ENCODE measurements around the gene IFITM5.

IFITM5 gene

GRCh38 chr11:313787-314553 is 14.6 kb upstream of the IFITM5 start, which contains the start of gene IFITM1:
Gene IFITM1, plus strand, starts transcription at chr11:314040. Its CDS starts 131 bp downstream, at chr11:314171.
- TF ChIP-seq POLR2AphosphoS5 (IDR thresholded peaks at IDR 0.05; ENCODE audit: low read depth, low read length) (peak; percentile 50; the same call in 1 of the 2 replicates), FOXP2 (optimal IDR thresholded peaks at IDR 0.05; ENCODE audit: borderline replicate concordance, extremely low read depth, extremely low read length, insufficient read depth) (no peak), SIN3A (IDR thresholded peaks at IDR 0.05; ENCODE audit: borderline replicate concordance, insufficient read depth, low read length) (no peak), TAF1 (IDR thresholded peaks at IDR 0.05; ENCODE audit: borderline replicate concordance, insufficient read depth, low read length) (no peak), REST (IDR thresholded peaks at IDR 0.05; ENCODE audit: insufficient read depth in 1 of 2, low read depth in 2 of 2, low read length in 2 of 2) (no peak)

- no peak for TF ChIP-seq FOXP2 (optimal IDR thresholded peaks at IDR 0.05; ENCODE audit: borderline replicate concordance, extremely low read depth, extremely low read length, insufficient read depth)
- TF ChIP-seq SIN3A (IDR thresholded peaks at IDR 0.05; ENCODE audit: borderline replicate concordance, insufficient read depth, low read length): no peak
- no peak for TF ChIP-seq REST (IDR thresholded peaks at IDR 0.05; ENCODE audit: insufficient read depth in 1 of 2, low read depth in 2 of 2, low read length in 2 of 2)
- no peak for TF ChIP-seq POLR2AphosphoS5 (IDR thresholded peaks at IDR 0.05; ENCODE audit: low read depth, low read length)
- no peak for TF ChIP-seq TAF1 (IDR thresholded peaks at IDR 0.05; ENCODE audit: borderline replicate concordance, insufficient read depth, low read length)
Measured at GRCh38 chr11:313304-313786, 14.0 kb upstream of the IFITM5 start.

GRCh38 chr11:312092-312816 is 12.9 kb upstream of the IFITM5 start:
- TF ChIP-seq POLR2AphosphoS5 (IDR thresholded peaks at IDR 0.05; ENCODE audit: low read depth, low read length) (no peak), REST (IDR thresholded peaks at IDR 0.05; ENCODE audit: insufficient read depth in 1 of 2, low read depth in 2 of 2, low read length in 2 of 2) (no peak), SIN3A (IDR thresholded peaks at IDR 0.05; ENCODE audit: borderline replicate concordance, insufficient read depth, low read length) (no peak), FOXP2 (optimal IDR thresholded peaks at IDR 0.05; ENCODE audit: borderline replicate concordance, extremely low read depth, extremely low read length, insufficient read depth) (no peak), TAF1 (IDR thresholded peaks at IDR 0.05; ENCODE audit: borderline replicate concordance, insufficient read depth, low read length) (no peak)

GRCh38 chr11:307766-308708 is 8.7 kb upstream of the IFITM5 start, which contains the start of gene IFITM2:
Gene IFITM2, plus strand, starts transcription at chr11:307816. Its CDS starts 377 bp downstream, at chr11:308193.
- TF ChIP-seq FOXP2 (optimal IDR thresholded peaks at IDR 0.05; ENCODE audit: borderline replicate concordance, extremely low read depth, extremely low read length, insufficient read depth) (peak; percentile 53), SIN3A (IDR thresholded peaks at IDR 0.05; ENCODE audit: borderline replicate concordance, insufficient read depth, low read length) (peak; percentile 71; the same call in 1 of the 2 replicates), TAF1 (IDR thresholded peaks at IDR 0.05; ENCODE audit: borderline replicate concordance, insufficient read depth, low read length) (peak; percentile 64; the same call in 1 of the 2 replicates), POLR2AphosphoS5 (IDR thresholded peaks at IDR 0.05; ENCODE audit: low read depth, low read length) (peak; percentile 69)

Data from PFSK-1 (cell line).